Measurements from ENCODE around the gene EFHD2.

DNA sequence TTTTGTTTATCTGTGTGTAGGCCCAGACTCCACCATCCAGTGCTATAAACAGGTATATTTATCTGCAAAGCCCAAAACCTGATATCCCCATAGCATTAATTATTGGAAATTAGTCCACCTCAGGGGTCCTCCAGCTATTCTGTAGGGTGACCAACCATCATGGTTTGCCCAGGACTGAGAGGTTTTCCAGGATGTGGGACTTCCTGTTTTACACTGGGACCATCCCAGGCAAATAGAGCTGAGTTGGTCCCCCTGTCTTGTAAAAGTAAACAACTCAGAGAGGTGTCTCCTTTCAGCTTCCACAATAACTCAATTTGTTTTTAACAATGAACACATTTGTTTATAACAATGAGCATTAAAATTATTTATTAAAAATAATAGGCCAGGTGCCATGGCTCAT lies 58.5 kb downstream of the EFHD2 start:
- TF ChIP-seq, protein P1, sequence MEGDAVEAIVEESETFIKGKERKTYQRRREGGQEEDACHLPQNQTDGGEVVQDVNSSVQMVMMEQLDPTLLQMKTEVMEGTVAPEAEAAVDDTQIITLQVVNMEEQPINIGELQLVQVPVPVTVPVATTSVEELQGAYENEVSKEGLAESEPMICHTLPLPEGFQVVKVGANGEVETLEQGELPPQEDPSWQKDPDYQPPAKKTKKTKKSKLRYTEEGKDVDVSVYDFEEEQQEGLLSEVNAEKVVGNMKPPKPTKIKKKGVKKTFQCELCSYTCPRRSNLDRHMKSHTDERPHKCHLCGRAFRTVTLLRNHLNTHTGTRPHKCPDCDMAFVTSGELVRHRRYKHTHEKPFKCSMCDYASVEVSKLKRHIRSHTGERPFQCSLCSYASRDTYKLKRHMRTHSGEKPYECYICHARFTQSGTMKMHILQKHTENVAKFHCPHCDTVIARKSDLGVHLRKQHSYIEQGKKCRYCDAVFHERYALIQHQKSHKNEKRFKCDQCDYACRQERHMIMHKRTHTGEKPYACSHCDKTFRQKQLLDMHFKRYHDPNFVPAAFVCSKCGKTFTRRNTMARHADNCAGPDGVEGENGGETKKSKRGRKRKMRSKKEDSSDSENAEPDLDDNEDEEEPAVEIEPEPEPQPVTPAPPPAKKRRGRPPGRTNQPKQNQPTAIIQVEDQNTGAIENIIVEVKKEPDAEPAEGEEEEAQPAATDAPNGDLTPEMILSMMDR (IDR thresholded peaks at IDR 0.05; ENCODE audit: poor library complexity, severe bottlenecking): no peak
- no peak for TF ChIP-seq MXI1 (conservative IDR thresholded peaks at IDR 0.05; ENCODE audit: poor library complexity, severe bottlenecking)
- TF ChIP-seq EP300 (conservative IDR thresholded peaks at IDR 0.05; ENCODE audit: poor library complexity, severe bottlenecking): no peak

Data from neural cell (in vitro differentiated cells).